SK-N-SH (cell line): ENCODE measurements around the gene HEATR3. TPM values are rescaled to one million over a fixed set of nuclear protein-coding genes. Genes with fewer than 3 reads are reported as not detected.

ENCODE experiments used
- CTCF ChIA-PET: fragments of 300-600, 350-600 bp; formaldehyde crosslinking; extraction: SDS; loops from one replicate; lab custom pipeline; 2021; lab: Yijun Ruan, JAX
- POLR2A ChIA-PET: fragments of 350-600 bp; sonication (Branson Sonifier 250); formaldehyde crosslinking; extraction: SDS; loops from one replicate; lab custom pipeline; 2020; ENCODE audit warnings: antibody characterized with exemption, inconsistent platforms; lab: Yijun Ruan, JAX
- DNase-seq: peaks from one replicate; pipeline ENCODE4 v3.0.0; 2012
- H2AFZ ChIP-seq: fragments of 200-600 bp; sonication (generic); 2 replicates; pipeline ENCODE4 v1.8.1; 2016; ENCODE audit warnings: antibody characterized with exemption, mild to moderate bottlenecking, low read depth
- H3F3A ChIP-seq: fragments of 200-600 bp; sonication (generic); replicated peaks from 2 replicates; pipeline ENCODE3; 2016; ENCODE audit warnings: antibody characterized with exemption, mild to moderate bottlenecking; ENCODE audit not compliant: insufficient read depth
- H3K27ac ChIP-seq, 2 experiments: fragments of 200-500 bp in 1 of 2; fragments of 200-600 bp in 1 of 2; sonication (Bioruptor generic) in 1 of 2; sonication (generic), shearing (Covaris generic) in 1 of 2; 2 replicates each; pipeline versions ENCODE4 v1.5.1 to v1.6.1; 2014 to 2016; ENCODE audit warnings: low read depth in 2 of 2, inconsistent platforms in 1 of 2, low read length in 1 of 2, mild to moderate bottlenecking in 1 of 2, mixed read lengths in 1 of 2
- H3K27me3 ChIP-seq: fragments of 200-600 bp; sonication (generic), shearing (Covaris generic); 2 replicates; pipeline ENCODE4 v1.6.1; 2016; ENCODE audit warnings: mixed run types; ENCODE audit not compliant: insufficient read depth
- H3K36me3 ChIP-seq, 2 experiments: fragments of 200-500 bp in 1 of 2; fragments of 200-600 bp in 1 of 2; sonication (Bioruptor generic) in 1 of 2; sonication (generic) in 1 of 2; replicated peaks in 1 of 2; 2 replicates each; pipeline versions ENCODE3 to v1.5.1; 2014 to 2016; ENCODE audit warnings: low read length in 1 of 2, mild to moderate bottlenecking in 1 of 2; ENCODE audit not compliant: insufficient read depth in 2 of 2, control insufficient read depth in 1 of 2
- H3K4me1 ChIP-seq, 2 experiments: fragments of 200-500 bp in 1 of 2; fragments of 200-600 bp in 1 of 2; sonication (Bioruptor generic) in 1 of 2; sonication (generic), shearing (Covaris generic) in 1 of 2; 2 replicates each; pipeline versions ENCODE4 v1.5.1 to v1.6.1; 2014 to 2016; ENCODE audit warnings: low read depth in 1 of 2, low read length in 1 of 2, mixed run types in 1 of 2; ENCODE audit not compliant: insufficient read depth in 2 of 2, control insufficient read depth in 1 of 2
- H3K4me2 ChIP-seq: fragments of 200-600 bp; sonication (generic), shearing (Covaris generic); 2 replicates; pipeline ENCODE4 v1.6.1; 2017; ENCODE audit warnings: mixed run types
- H3K4me3 ChIP-seq, 2 experiments: fragments of 200-500 bp in 1 of 2; fragments of 200-600 bp in 1 of 2; sonication (Bioruptor generic) in 1 of 2; sonication (generic), shearing (Covaris generic) in 1 of 2; 2 replicates each; pipeline versions ENCODE4 v1.5.1 to v1.8.1; 2014 to 2016; ENCODE audit warnings: low read depth in 2 of 2, inconsistent platforms in 1 of 2, low read length in 1 of 2, mild to moderate bottlenecking in 1 of 2, mixed read lengths in 1 of 2, moderate library complexity in 1 of 2
- H3K79me2 ChIP-seq: fragments of 200-600 bp; sonication (generic); 2 replicates; pipeline ENCODE4 v1.8.1; 2017; ENCODE audit warnings: mild to moderate bottlenecking; ENCODE audit not compliant: insufficient read depth
- H3K9ac ChIP-seq: fragments of 200-600 bp; sonication (generic); 2 replicates; pipeline ENCODE4 v1.6.1; 2017; ENCODE audit warnings: mixed run types
- H3K9me2 ChIP-seq: fragments of 200-600 bp; sonication (generic); 2 replicates; pipeline ENCODE4 v1.6.1; 2017; ENCODE audit warnings: mixed run types
- H3K9me3 ChIP-seq: fragments of 200-600 bp; sonication (generic); 2 replicates; pipeline ENCODE4 v1.6.1; 2017; ENCODE audit warnings: mixed run types, mild to moderate bottlenecking, moderate library complexity
- H4K20me1 ChIP-seq: fragments of 200-600 bp; sonication (generic); 2 replicates; pipeline ENCODE4 v1.6.1; 2017; ENCODE audit warnings: mild to moderate bottlenecking, mixed run types; ENCODE audit not compliant: insufficient read depth
- FOXM1 ChIP-seq: IDR thresholded peaks from 2 replicates; pipeline ENCODE4 v1.4.0; 2012; ENCODE audit warnings: low read depth, mild to moderate bottlenecking
- GABPA ChIP-seq: IDR thresholded peaks from 2 replicates; pipeline ENCODE4 v1.4.0; 2012; ENCODE audit warnings: low read depth, mild to moderate bottlenecking
- JUND ChIP-seq: IDR thresholded peaks from 2 replicates; pipeline ENCODE4 v1.4.0; 2012
- MEF2A ChIP-seq: IDR thresholded peaks from 2 replicates; pipeline ENCODE4 v1.4.0; 2012; ENCODE audit warnings: low read depth, borderline replicate concordance
- MXI1 ChIP-seq: IDR thresholded peaks from 2 replicates; pipeline ENCODE4 v1.6.1; 2012; ENCODE audit warnings: mild to moderate bottlenecking, low read depth, low read length, improper control_type of control experiment
- RAD21 ChIP-seq: IDR thresholded peaks from 2 replicates; pipeline ENCODE4 v1.6.1; 2012; ENCODE audit warnings: mild to moderate bottlenecking, low read length
- TCF12 ChIP-seq: IDR thresholded peaks from 2 replicates; pipeline ENCODE4 v1.4.0; 2012
- USF1 ChIP-seq: IDR thresholded peaks from 2 replicates; pipeline ENCODE4 v1.4.0; 2012; ENCODE audit warnings: low read depth, borderline replicate concordance
- YY1 ChIP-seq: IDR thresholded peaks from 2 replicates; pipeline ENCODE4 v1.4.0; 2012; ENCODE audit warnings: low read depth, mild to moderate bottlenecking
- WGBS: methylation state at CpG from one replicate; pipeline ENCODE4 v1.1.6; 2017; ENCODE audit warnings: low lambda C conversion rate; 5-methylcytosine and 5-hydroxymethylcytosine counted together
- polyA plus RNA-seq, 3 experiments: library from polyadenylated mRNA; depleted of rRNA; stranded (reverse); fragments of >200 nt; gene quantifications; 2 replicates each; pipeline ENCODE4 v1.2.3, GENCODE V29; 2012
- TF ChIP-seq, protein P1 (sequence below): fragments of 200-600 bp; sonication (generic); IDR thresholded peaks from 2 replicates; pipeline ENCODE4 v1.6.1; 2017; ENCODE audit warnings: antibody characterized with exemption, mild to moderate bottlenecking, moderate library complexity
- TF ChIP-seq, protein P2 (sequence below): IDR thresholded peaks from 2 replicates; pipeline ENCODE4 v1.4.0; 2012; ENCODE audit warnings: low read depth
- TF ChIP-seq, protein P3 (sequence below): IDR thresholded peaks from 2 replicates; pipeline ENCODE4 v1.6.1; 2012; ENCODE audit warnings: mild to moderate bottlenecking, low read depth, low read length, moderate library complexity

The HEATR3 gene
- polyA plus RNA-seq, 1 of the 3 experiments (the other 2 are of a cell fraction) = 10.1 TPM

- TF ChIP-seq, protein P1, sequence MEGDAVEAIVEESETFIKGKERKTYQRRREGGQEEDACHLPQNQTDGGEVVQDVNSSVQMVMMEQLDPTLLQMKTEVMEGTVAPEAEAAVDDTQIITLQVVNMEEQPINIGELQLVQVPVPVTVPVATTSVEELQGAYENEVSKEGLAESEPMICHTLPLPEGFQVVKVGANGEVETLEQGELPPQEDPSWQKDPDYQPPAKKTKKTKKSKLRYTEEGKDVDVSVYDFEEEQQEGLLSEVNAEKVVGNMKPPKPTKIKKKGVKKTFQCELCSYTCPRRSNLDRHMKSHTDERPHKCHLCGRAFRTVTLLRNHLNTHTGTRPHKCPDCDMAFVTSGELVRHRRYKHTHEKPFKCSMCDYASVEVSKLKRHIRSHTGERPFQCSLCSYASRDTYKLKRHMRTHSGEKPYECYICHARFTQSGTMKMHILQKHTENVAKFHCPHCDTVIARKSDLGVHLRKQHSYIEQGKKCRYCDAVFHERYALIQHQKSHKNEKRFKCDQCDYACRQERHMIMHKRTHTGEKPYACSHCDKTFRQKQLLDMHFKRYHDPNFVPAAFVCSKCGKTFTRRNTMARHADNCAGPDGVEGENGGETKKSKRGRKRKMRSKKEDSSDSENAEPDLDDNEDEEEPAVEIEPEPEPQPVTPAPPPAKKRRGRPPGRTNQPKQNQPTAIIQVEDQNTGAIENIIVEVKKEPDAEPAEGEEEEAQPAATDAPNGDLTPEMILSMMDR = peak; percentile 99
- TF ChIP-seq, protein P2, sequence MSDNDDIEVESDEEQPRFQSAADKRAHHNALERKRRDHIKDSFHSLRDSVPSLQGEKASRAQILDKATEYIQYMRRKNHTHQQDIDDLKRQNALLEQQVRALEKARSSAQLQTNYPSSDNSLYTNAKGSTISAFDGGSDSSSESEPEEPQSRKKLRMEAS = 0 out of 2 replicates have a peak, but pooled peaks have one; percentile 15
- TF ChIP-seq MEF2A (no peak), YY1 (peak; percentile 28; the same call in 1 of the 2 replicates)
- TF ChIP-seq, protein P3, sequence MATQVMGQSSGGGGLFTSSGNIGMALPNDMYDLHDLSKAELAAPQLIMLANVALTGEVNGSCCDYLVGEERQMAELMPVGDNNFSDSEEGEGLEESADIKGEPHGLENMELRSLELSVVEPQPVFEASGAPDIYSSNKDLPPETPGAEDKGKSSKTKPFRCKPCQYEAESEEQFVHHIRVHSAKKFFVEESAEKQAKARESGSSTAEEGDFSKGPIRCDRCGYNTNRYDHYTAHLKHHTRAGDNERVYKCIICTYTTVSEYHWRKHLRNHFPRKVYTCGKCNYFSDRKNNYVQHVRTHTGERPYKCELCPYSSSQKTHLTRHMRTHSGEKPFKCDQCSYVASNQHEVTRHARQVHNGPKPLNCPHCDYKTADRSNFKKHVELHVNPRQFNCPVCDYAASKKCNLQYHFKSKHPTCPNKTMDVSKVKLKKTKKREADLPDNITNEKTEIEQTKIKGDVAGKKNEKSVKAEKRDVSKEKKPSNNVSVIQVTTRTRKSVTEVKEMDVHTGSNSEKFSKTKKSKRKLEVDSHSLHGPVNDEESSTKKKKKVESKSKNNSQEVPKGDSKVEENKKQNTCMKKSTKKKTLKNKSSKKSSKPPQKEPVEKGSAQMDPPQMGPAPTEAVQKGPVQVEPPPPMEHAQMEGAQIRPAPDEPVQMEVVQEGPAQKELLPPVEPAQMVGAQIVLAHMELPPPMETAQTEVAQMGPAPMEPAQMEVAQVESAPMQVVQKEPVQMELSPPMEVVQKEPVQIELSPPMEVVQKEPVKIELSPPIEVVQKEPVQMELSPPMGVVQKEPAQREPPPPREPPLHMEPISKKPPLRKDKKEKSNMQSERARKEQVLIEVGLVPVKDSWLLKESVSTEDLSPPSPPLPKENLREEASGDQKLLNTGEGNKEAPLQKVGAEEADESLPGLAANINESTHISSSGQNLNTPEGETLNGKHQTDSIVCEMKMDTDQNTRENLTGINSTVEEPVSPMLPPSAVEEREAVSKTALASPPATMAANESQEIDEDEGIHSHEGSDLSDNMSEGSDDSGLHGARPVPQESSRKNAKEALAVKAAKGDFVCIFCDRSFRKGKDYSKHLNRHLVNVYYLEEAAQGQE = 0 out of 2 replicates have a peak, but pooled peaks have one; percentile 23
These were observed 40.9 kb upstream of the HEATR3 start, which contains the start of gene CNEP1R1 (continued) for GRCh38 chr16:50024684-50025536.

DNA sequence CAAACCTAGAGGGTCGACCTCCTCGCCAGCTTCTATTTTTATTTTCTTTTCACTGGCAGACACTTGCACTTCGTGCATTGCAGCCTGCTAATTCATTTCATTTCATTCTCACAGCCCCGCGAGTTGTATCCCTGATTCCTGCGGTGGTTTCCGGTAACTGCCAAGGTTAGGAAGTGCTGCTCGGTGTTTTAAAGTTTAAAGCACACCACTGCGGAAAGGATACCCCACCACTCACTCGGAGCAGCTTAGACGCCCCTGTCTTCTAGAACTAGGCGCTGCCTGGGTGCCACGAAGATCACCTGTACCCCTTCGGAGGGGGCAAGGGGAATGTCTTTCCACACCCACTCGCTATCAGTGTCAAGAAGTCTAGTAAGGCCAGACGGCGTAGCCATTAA is 40.2 kb upstream of the HEATR3 start:
- Histone ChIP-seq H3K9ac (peak overlapping the region; percentile 78), H3K9me2 (no peaks in the 10 kb centered on the region), H3K27me3 (no peaks in the 10 kb centered on the region), H3K9me3 (no peaks in the 10 kb centered on the region), H4K20me1 (no peaks in the 10 kb centered on the region), H3F3A (no peaks in the 10 kb centered on the region), H3K27ac (peak overlapping the region; percentile 19 to 81; a peak in 3 of 4 replicates), H3K36me3 (peaks cover 23 to 25% of the 10 kb centered on the region in 2 experiments), H3K79me2 (peaks cover 52% of the 10 kb centered on the region), H3K4me3 (peak overlapping the region; percentile 84 to 89), H3K4me1 (peaks cover 5 to 14% of the 10 kb centered on the region in 2 experiments; a peak in 3 of 4 replicates), H2AFZ (peak overlapping the region; percentile 89), H3K4me2 (peak overlapping the region; percentile 90)
- CTCF ChIA-PET = interaction anchor here (0.6 to 3.4 kb wide), 64 partner anchors 8 to 781 kb away, joined by 3 to 82 read pairs (median 4); partner anchors contain the start of gene HEATR3
- no peak for DNase-seq
- WGBS = under 1% methylated on average over 17 of the region's 17 CpGs
- POLR2A ChIA-PET = interaction anchor here (0.5 to 1.7 kb wide), 7 partner anchors 15 to 185 kb away, joined by 3 to 8 read pairs (median 4); partner anchors contain the start of gene HEATR3
- TF ChIP-seq RAD21 (no peak), FOXM1 (no peak), USF1 (no peak), MXI1 (no peak), GABPA (no peak), MEF2A (no peak), TCF12 (no peak), JUND (no peak)
